H1 (cell line): ENCODE measurements around the gene IGSF9. TPM values are rescaled to one million over a fixed set of nuclear protein-coding genes. Genes with fewer than 3 reads are reported as not detected.

Experiments
- CTCF ChIA-PET: fragments of 300-600 bp; sonication (Branson Sonifier 250); formaldehyde crosslinking; loops from one replicate; lab custom pipeline; 2021; ENCODE audit not compliant: partially characterized antibody; lab: Charles Lee
- POLR2A ChIA-PET: fragments of 300-600 bp; sonication (Branson Sonifier 250); formaldehyde crosslinking; loops from one replicate; lab custom pipeline; 2021; ENCODE audit warnings: inconsistent platforms; ENCODE audit not compliant: partially characterized antibody; lab: Charles Lee
- DNase-seq, 2 experiments: peaks; one replicate each; pipeline versions ENCODE4 v3.0.0 to v3.0.0-alpha.2; 2010 to 2022; ENCODE audit warnings: low spot score in 2 of 2, low read depth in 1 of 2, mixed read lengths in 1 of 2
- FAIRE-seq: peaks from 2 replicates; lab custom pipeline; 2011; peaks lifted over from hg19 to GRCh38; lab: Jason Lieb, UNC
- H2AFZ ChIP-seq: 2 replicates; pipeline ENCODE4 v1.8.1; 2012; ENCODE audit warnings: low read length, inconsistent platforms
- H2AK5ac ChIP-seq: 2 replicates; pipeline ENCODE4 v1.6.1; 2013; ENCODE audit warnings: low read depth, low read length
- H2BK120ac ChIP-seq: replicated peaks from 2 replicates; pipeline ENCODE3; 2013; ENCODE audit warnings: low read depth, low read length, inconsistent platforms
- H2BK12ac ChIP-seq: 2 replicates; pipeline ENCODE4 v1.6.1; 2013; ENCODE audit warnings: low read depth, low read length
- H2BK15ac ChIP-seq: 2 replicates; pipeline ENCODE4 v1.6.1; 2013; ENCODE audit warnings: low read length
- H2BK20ac ChIP-seq: 2 replicates; pipeline ENCODE4 v1.6.1; 2013; ENCODE audit warnings: low read length
- H2BK5ac ChIP-seq: 2 replicates; pipeline ENCODE4 v1.6.1; 2013; ENCODE audit warnings: low read depth, low read length
- H3K14ac ChIP-seq: 2 replicates; pipeline ENCODE4 v1.6.1; 2013; ENCODE audit warnings: inconsistent platforms; ENCODE audit not compliant: insufficient read length
- H3K18ac ChIP-seq: 2 replicates; pipeline ENCODE4 v1.6.1; 2013; ENCODE audit warnings: low read length; ENCODE audit errors: extremely low read depth
- H3K23ac ChIP-seq: 2 replicates; pipeline ENCODE4 v1.6.1; 2013; ENCODE audit warnings: inconsistent platforms; ENCODE audit not compliant: insufficient read length
- H3K23me2 ChIP-seq: 2 replicates; pipeline ENCODE4 v1.6.1; 2013; ENCODE audit warnings: low read depth, low read length
- H3K27ac ChIP-seq: 2 replicates; pipeline ENCODE4 v1.6.1; 2011; ENCODE audit warnings: low read depth, low read length, inconsistent platforms
- H3K27me3 ChIP-seq, 4 experiments: replicated peaks in 1 of 4; 1 replicate in 1 of 4; 2 replicates in 3 of 4; pipeline versions ENCODE4 v1.6.1 to v1.8.1; 2011 to 2013; ENCODE audit warnings: low read length in 3 of 4, mild to moderate bottlenecking in 3 of 4, inconsistent platforms in 2 of 4, mixed read lengths in 2 of 4, moderate library complexity in 1 of 4; ENCODE audit not compliant: control insufficient read depth in 3 of 4, insufficient read depth in 3 of 4; ENCODE audit errors: extremely low read depth in 1 of 4
- H3K36me3 ChIP-seq, 4 experiments: 2 replicates each; pipeline versions ENCODE4 v1.6.1 to v1.8.1; 2011 to 2013; ENCODE audit warnings: mild to moderate bottlenecking in 4 of 4, low read length in 3 of 4, moderate library complexity in 2 of 4, control low read depth in 1 of 4, inconsistent platforms in 1 of 4; ENCODE audit not compliant: insufficient read depth in 4 of 4, control insufficient read depth in 2 of 4
- H3K4ac ChIP-seq: replicated peaks from 2 replicates; pipeline ENCODE3; 2013; ENCODE audit warnings: low read length, low read depth, mixed read lengths, inconsistent platforms; ENCODE audit not compliant: insufficient read length
- H3K4me1 ChIP-seq, 4 experiments: replicated peaks in 1 of 4; 1 replicate in 1 of 4; 2 replicates in 3 of 4; pipeline versions ENCODE4 v1.6.1 to v1.8.1; 2011 to 2013; ENCODE audit warnings: low read length in 3 of 4, inconsistent platforms in 2 of 4, mixed read lengths in 1 of 4; ENCODE audit not compliant: insufficient read depth in 4 of 4, control insufficient read depth in 3 of 4
- H3K4me2 ChIP-seq, 2 experiments: 2 replicates each; pipeline versions ENCODE4 v1.6.1 to v1.8.1; 2011 to 2013; ENCODE audit warnings: low read depth in 2 of 2, low read length in 2 of 2, control low read depth in 1 of 2, inconsistent platforms in 1 of 2, mild to moderate bottlenecking in 1 of 2; ENCODE audit not compliant: insufficient read depth in 1 of 2
- H3K4me3 ChIP-seq, 4 experiments: fragments of 200-600, 300-600 bp in 1 of 4; sonication (generic), shearing (Covaris generic), sonication (Bioruptor Twin) in 1 of 4; 2 replicates each; pipeline versions ENCODE4 v1.5.1 to v1.8.1; 2011 to 2016; ENCODE audit warnings: low read length in 4 of 4, low read depth in 3 of 4, control low read depth in 2 of 4, inconsistent platforms in 2 of 4, mild to moderate bottlenecking in 2 of 4, mixed read lengths in 1 of 4, moderate library complexity in 1 of 4; ENCODE audit not compliant: insufficient read depth in 2 of 4; ENCODE audit errors: extremely low read depth in 1 of 4
- H3K56ac ChIP-seq: replicated peaks from 2 replicates; pipeline ENCODE3; 2013; ENCODE audit warnings: low read depth, mild to moderate bottlenecking, mixed read lengths, low read length, inconsistent platforms; ENCODE audit not compliant: insufficient read length
- H3K79me1 ChIP-seq: 2 replicates; pipeline ENCODE4 v1.6.1; 2013; ENCODE audit warnings: low read depth, low read length, control low read depth
- H3K79me2 ChIP-seq, 2 experiments: 2 replicates each; pipeline versions ENCODE4 v1.6.1 to v1.8.1; 2012 to 2013; ENCODE audit warnings: low read length in 2 of 2, mild to moderate bottlenecking in 2 of 2, inconsistent platforms in 1 of 2; ENCODE audit not compliant: insufficient read depth in 2 of 2, control insufficient read depth in 1 of 2
- H3K9ac ChIP-seq, 4 experiments: replicated peaks in 1 of 4; 1 replicate in 1 of 4; 2 replicates in 3 of 4; pipeline versions ENCODE4 v1.6.1 to v1.8.1; 2011 to 2013; ENCODE audit warnings: low read depth in 3 of 4, low read length in 3 of 4, control low read depth in 2 of 4, mild to moderate bottlenecking in 2 of 4, moderate library complexity in 2 of 4, inconsistent platforms in 1 of 4; ENCODE audit errors: extremely low read depth in 1 of 4
- H3K9me3 ChIP-seq, 2 experiments: 2 replicates each; pipeline versions ENCODE4 v1.6.1 to v1.8.1; 2012 to 2013; ENCODE audit warnings: mild to moderate bottlenecking in 2 of 2, moderate library complexity in 2 of 2, control low read depth in 1 of 2, inconsistent platforms in 1 of 2, low read depth in 1 of 2, low read length in 1 of 2, mixed read lengths in 1 of 2; ENCODE audit not compliant: insufficient read depth in 2 of 2
- H4K20me1 ChIP-seq, 2 experiments: replicated peaks in 1 of 2; 2 replicates each; pipeline versions ENCODE3 to v1.8.1; 2011 to 2013; ENCODE audit warnings: inconsistent platforms in 2 of 2, low read length in 2 of 2, mild to moderate bottlenecking in 1 of 2; ENCODE audit not compliant: insufficient read depth in 2 of 2, control insufficient read depth in 1 of 2
- H4K5ac ChIP-seq: 2 replicates; pipeline ENCODE4 v1.6.1; 2013; ENCODE audit warnings: low read length, low read depth, mixed read lengths, inconsistent platforms; ENCODE audit not compliant: insufficient read length
- H4K8ac ChIP-seq: 2 replicates; pipeline ENCODE4 v1.8.0; 2013; ENCODE audit warnings: mild to moderate bottlenecking, moderate library complexity, low read length, inconsistent platforms; ENCODE audit not compliant: insufficient read depth; ENCODE audit errors: extremely low read depth
- H4K91ac ChIP-seq: replicated peaks from 2 replicates; pipeline ENCODE3; 2013; ENCODE audit warnings: low read length, mixed read lengths, inconsistent platforms; ENCODE audit not compliant: insufficient read length
- BCL11A ChIP-seq, 2 experiments: IDR thresholded peaks; one replicate each; pipeline ENCODE4 v1.6.1; 2011; ENCODE audit warnings: low read depth in 2 of 2, low read length in 2 of 2, mild to moderate bottlenecking in 2 of 2
- CBX8 ChIP-seq: fragments of 300-800, 300-1000 bp; sonication (generic); IDR thresholded peaks from 2 replicates; pipeline ENCODE4 v1.7.1; 2016; ENCODE audit warnings: low read depth, low read length, borderline replicate concordance
- HDAC6 ChIP-seq: IDR thresholded peaks from one replicate; pipeline ENCODE4 v1.7.1; 2012; ENCODE audit warnings: low read depth, mild to moderate bottlenecking, inconsistent platforms, low read length, moderate library complexity
- PHF8 ChIP-seq: fragments of 200-600 bp; sonication (generic); conservative IDR thresholded peaks from 2 replicates; pipeline ENCODE4 v1.7.1; 2012; ENCODE audit warnings: low read depth, mild to moderate bottlenecking, inconsistent platforms, low read length, moderate library complexity
- TAF7 ChIP-seq: optimal IDR thresholded peaks from 2 replicates; pipeline ENCODE3; 2011; ENCODE audit warnings: low read depth, mild to moderate bottlenecking, inconsistent platforms, low read length, moderate library complexity, borderline replicate concordance
- WGBS, 2 experiments: shearing (Covaris generic) in 1 of 2; methylation state at CpG; one replicate each; pipeline versions ENCODE4 v1.1.6 to v1.1.7; 2013 to 2015; ENCODE audit warnings: low lambda C conversion rate in 2 of 2, mixed read lengths in 2 of 2, inconsistent platforms in 1 of 2, low coverage in 1 of 2, missing lambda C conversion rate in 1 of 2; ENCODE audit not compliant: insufficient replicate concordance in 2 of 2, insufficient coverage in 1 of 2, insufficient read length in 1 of 2; ENCODE audit errors: extremely low coverage in 1 of 2, missing lambda C conversion rate in 1 of 2; 5-methylcytosine and 5-hydroxymethylcytosine counted together
- polyA plus RNA-seq, 7 experiments: library from polyadenylated mRNA; depleted of rRNA in 3 of 7; stranded (reverse) in 5 of 7; unstranded in 2 of 7; fragments of >200 nt in 5 of 7; fragments of 200-250 nt in 2 of 7; gene quantifications; 1 replicate in 5 of 7; 2 replicates in 1 of 7; 4 replicates in 1 of 7; pipeline versions ENCODE4 v1.2.1 to v1.2.3, GENCODE V29; 2011 to 2013; ENCODE audit warnings: missing spikeins in 2 of 7, mixed read lengths in 2 of 7
- total RNA-seq: library from RNA; stranded (reverse); fragmentation: NEBNext Ultra II Directional; extraction: Animal tissue kit (Norgen Biotek cat#: 25700); gene quantifications from 2 replicates; pipeline ENCODE4 v1.2.1, GENCODE V29; 2021

IGSF9 gene
- total and polyA plus RNA-seq, 2 of the 8 experiments (the other 6 are each of a cell fraction or from before 2014, with no cell fraction given) = 10.9 to 28.1 TPM

DNA sequence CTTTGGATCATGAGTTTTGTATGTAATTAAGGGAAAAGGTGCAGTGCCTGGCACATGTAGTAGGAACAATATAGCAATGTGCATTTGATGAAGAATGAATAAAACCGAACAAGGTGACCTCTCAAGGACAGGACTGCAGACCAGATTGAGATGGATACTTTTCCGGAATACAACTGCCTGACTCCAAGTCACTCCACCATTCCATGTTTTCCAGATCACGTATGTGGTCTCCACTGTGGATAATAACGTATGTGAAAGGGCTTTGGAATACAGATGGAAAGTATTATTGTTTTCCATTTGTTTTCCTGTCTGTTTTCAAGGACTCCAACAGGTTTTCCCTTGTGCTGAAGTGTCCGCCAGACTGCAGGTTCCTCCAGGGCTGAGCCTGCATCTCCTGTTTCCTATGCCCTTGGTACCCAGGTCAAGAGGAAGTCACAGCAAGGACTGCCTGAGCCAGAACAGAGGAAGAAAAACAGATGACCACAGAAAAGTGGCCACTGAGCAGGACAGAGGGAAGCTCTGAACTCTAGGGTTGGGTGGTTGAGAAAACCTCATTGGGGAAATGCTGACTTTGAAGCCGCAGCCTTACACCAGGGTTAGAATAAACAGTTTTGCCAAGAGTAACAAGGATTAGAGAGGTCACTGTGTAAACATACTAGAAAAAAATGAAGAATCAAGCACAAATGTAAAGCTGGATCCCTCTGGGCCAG lies 49.4 kb downstream of the IGSF9 start:
- Histone ChIP-seq H4K91ac (no peak overlapping the region), H2BK5ac (no peak overlapping the region), H2BK120ac (no peak overlapping the region), H3K18ac (no peak overlapping the region), H3K27ac (no peak overlapping the region), H3K36me3 (no peaks in the 10 kb centered on the region), H2BK12ac (no peak overlapping the region), H3K79me1 (no peaks in the 10 kb centered on the region), H3K4ac (no peak overlapping the region), H3K79me2 (no peaks in the 10 kb centered on the region), H3K14ac (no peak overlapping the region), H4K5ac (no peak overlapping the region), H3K9ac (no peak overlapping the region), H3K4me1 (peaks cover 5 to 9% (median 7%) of the 10 kb centered on the region in 4 experiments), H4K20me1 (no peaks in the 10 kb centered on the region), H3K9me3 (no peaks in the 10 kb centered on the region), H3K4me2 (no peak overlapping the region), H3K4me3 (no peak overlapping the region), H4K8ac (no peak overlapping the region), H2AFZ (no peak overlapping the region), H3K23ac (no peak overlapping the region), H2BK15ac (no peak overlapping the region), H2AK5ac (no peak overlapping the region), H3K27me3 (peaks cover under 1 to 5% (median 4%) of the 10 kb centered on the region in 4 experiments; a peak in 5 of 7 replicates), H3K56ac (no peak overlapping the region), H2BK20ac (no peak overlapping the region), H3K23me2 (peaks cover 3% of the 10 kb centered on the region; the same call in 1 of the 2 replicates)
- ChIA-PET CTCF (interaction anchor here (1.0 to 20.8 kb wide), 10 partner anchors 10 to 112 kb away, joined by 3 to 645 read pairs (median 56); partner anchors contain the start of genes FCRL6, IGSF9 and SLAMF8), POLR2A (interaction anchor here (1.5 to 1.7 kb wide), 2 partner anchors 20 to 28 kb away, joined by 4 read pairs; no protein-coding TSS in a partner anchor)
- TF ChIP-seq BCL11A (IDR thresholded peaks at IDR 0.05; ENCODE audit: low read depth in 2 of 2, low read length in 2 of 2) = no peak
- no peak for TF ChIP-seq CBX8
- no peak for TF ChIP-seq HDAC6
- no peak for TF ChIP-seq PHF8
- TF ChIP-seq TAF7 = no peak
- FAIRE-seq = no peak
- no peak for DNase-seq
- WGBS, 2 experiments = 80% methylated on average over 6 of the region's 6 CpGs; no CpG with 5 or more reads in 1 of the 2 experiments
